Measurements from ENCODE around the gene KIF5B.
"Not testable (repeated sequence)": the region's sequence is repeated elsewhere in the genome, so short reads cannot be mapped to it uniquely, and the experiment has no call there.

GRCh38 chr10:31987786-31988185, 68.4 kb downstream of the KIF5B start:
- TF ChIP-seq POLR2AphosphoS5, POLR2A (IDR thresholded peaks at IDR 0.05): not testable (repeated sequence)

Data from sigmoid colon (tissue), 4 donors.